LNCAP (cell line): ENCODE results near the gene LACTB.

Experiments
- CTCF ChIP-seq: fragments of 450-650 bp; IDR thresholded peaks from 2 replicates; pipeline ENCODE4 v1.5.1; 2017; ENCODE audit warnings: mild to moderate bottlenecking

Gene LACTB

GRCh38 chr15:63109498-63109897 lies 12.2 kb upstream of the LACTB start:
- TF ChIP-seq CTCF = no peak

GRCh38 chr15:63109920-63110319 lies 11.7 kb upstream of the LACTB start:
- TF ChIP-seq CTCF = no peak

- TF ChIP-seq CTCF = no peak
These were observed 11.1 kb upstream of the LACTB start for GRCh38 chr15:63110428-63111026.

GRCh38 chr15:63111481-63111880 lies 10.2 kb upstream of the LACTB start:
- TF ChIP-seq CTCF = no peak

GRCh38 chr15:63112871-63113270 lies 8.8 kb upstream of the LACTB start:
- TF ChIP-seq CTCF = no peak

GRCh38 chr15:63114465-63114864 lies 7.2 kb upstream of the LACTB start:
- no peak for TF ChIP-seq CTCF

GRCh38 chr15:63118854-63119253 lies 2.8 kb upstream of the LACTB start:
- TF ChIP-seq CTCF = no peak
